Stimulated activated CD4-positive, alpha-beta T cell treated with anti-CD3 and anti-CD28 coated beads, Interleukin-1b, Interleukin-23, amount 100 ng/mL, for 48 hours (primary cell): ENCODE measurements around the gene FRMD4A.

Source experiments
- DNase-seq: peaks from one replicate; pipeline ENCODE4 v3.0.0-alpha.2; 2020

FRMD4A gene

DNA sequence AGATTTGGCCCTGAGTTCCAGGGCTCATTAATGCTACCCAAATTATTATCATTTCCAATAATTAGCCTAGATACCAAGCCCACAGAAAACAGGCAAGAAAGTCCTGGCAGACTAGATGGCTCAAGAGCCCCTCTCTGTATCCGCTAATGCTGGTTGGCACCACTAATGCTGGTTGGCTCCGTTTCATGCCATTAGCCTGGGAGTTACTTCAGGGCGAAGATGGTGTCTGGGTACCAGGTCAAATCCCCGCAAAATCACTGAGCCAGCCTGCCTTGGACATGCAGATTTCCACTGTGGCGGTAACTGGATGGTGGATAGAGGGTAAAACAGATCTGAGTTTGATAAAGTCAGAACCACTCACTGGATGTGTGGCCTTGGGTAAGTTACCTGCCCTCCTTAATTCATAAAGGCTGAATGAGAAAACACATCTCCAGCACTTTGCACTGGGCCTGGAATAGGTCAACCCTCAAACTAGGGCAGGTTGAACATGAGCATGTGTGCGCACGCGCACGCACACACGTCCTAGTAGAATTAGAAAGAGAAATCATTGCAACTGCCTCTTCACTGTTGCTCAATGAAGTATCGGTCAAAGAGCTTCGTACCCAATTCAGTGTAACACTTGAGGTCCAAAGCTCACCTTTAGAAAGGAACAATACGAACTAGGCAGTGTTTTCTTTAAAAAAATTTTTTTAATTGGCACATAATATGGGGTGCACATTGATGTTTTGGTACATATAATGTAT is 652.5 kb downstream of the FRMD4A start:
- DNase-seq = no peak

DNA sequence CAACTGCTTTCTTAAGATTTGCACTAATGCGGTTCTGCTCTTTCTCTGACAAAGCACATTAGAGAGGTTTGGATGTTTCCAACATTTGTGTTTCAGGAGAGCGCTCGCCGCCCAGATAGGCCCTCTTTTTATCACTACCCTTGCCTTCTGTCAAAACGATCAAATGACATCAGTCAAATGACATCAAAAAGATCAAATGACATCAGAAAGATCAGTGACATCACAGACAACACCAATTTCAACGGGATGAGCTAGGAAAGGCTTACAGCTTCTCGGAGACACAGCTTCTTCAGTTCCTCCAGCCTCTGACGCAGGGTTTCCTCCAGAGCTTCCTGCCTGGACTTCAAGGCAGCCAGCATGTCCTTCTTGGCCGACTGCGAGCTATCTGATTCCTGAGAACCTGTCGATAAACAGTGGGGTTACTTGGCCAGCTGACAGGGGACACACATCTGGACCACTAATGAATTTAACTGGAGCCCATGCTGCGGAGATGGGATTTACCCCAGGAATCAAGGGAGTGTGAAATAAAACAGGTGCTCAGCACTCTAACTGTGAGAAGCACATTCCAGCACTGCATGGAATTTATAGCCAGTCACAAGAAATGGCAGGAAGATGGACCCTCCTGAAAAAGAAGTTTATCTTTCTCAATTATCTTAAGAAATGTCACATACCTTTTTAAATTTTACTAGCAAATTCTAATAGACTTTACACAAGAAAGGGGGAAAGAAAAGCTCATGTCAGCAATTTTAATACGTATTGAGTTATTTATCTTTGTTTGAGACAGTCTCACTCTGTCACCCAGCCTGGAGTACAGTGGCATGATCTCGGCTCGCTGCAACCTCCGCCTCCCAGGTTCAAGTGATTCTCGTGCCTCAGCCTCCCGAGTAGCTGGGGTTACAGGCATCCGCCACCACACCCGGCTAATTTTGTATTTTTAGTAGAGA is 655.8 kb downstream of the FRMD4A start:
- DNase-seq = no peak

DNA sequence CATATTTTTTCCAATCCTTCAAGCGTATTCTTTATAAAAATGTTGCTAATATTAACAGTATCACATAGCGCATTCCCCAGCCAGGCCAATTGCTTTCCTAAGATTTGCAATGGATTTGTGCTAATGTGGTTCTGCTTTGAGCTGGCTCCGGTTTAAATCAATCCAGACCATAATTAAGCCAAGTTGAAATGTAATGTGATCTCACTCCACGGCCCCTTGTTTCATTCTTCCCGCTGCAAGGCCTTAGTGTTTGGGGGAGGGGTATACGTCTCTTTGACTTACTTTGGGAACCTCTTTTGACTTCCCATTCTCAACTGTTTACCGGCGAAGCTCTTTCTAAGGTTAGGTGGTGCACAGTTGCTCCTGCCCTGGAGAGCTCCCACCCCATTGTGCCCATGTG is 657.6 kb downstream of the FRMD4A start:
- DNase-seq = no peak

- DNase-seq = no peak
Observed at GRCh38 chr10:13672548-13672947, 658.2 kb downstream of the FRMD4A start.

GRCh38 chr10:13671904-13672303 is 658.8 kb downstream of the FRMD4A start:
- no peak for DNase-seq

DNA sequence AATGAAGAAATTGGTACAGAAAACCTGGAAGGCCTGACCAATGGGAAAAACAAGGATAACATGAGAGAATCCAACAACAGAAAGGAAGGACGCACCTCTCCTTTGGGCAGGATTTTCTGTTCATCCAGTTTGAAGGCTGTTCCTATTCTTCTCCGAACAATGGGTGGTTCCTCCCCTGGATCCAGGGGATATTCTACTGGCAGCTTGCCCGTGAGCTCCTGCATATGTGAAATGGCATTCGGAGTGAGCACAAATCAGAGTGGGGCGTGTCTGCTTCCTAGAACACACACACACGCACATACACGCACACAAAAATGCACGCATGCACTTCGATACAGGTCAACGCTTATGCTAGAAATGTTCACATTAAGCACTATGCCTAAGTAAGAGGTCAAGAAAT is 660.4 kb downstream of the FRMD4A start:
- no peak for DNase-seq

DNA sequence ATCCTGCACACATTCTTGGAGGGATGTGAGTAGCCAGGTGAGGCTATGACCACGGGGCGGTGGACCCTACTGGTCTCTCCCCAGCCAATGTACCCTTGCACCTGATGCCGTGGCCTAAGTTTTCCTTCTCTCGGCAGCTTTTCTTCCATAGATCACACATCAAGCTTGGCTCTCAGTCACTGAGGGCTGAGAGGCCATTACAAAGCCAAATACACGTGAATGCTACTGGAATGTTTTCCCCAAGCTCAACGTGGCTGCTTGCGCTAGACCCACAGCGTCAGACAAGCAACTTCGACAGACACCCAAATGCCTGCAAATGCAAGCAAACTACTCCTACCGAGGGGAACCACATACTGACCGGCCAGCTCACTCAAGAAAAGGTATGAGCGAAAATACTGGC is 660.8 kb downstream of the FRMD4A start:
- no peak for DNase-seq

DNA sequence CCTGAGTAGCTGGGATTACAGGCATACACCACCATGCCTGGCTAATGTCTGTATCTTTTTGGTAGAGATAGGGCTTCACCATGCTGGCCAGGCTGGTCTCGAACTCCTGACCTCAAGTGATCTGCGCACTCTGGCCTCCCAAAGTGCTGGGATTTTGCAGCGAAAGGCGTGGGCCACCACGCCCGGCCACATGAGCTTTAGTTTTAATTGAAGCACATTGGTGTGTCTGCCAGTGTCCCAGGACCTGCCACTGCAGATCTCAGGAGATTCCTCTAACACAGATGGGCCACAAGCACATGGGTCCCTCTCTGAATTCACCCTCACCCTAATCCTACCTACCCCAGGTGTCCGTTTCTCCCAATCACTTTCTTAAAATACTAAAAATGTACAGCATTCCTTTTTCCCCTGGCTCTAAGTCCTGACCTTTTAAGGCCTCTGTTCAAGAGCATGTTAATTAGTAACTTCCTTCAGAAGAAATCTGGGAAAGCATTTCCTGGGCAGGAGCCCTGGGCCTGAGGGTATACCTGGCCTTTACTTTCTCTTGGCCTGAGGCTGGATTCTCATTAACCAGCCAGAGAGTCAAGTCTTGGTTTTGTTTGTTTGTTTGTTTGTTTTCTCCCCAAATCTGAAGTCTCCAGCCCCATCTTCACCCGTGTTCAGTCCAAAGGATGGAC is 661.4 kb downstream of the FRMD4A start:
- DNase-seq = no peak

- DNase-seq = no peak
Observed at GRCh38 chr10:13668126-13668525, 662.6 kb downstream of the FRMD4A start.

GRCh38 chr10:13665516-13666262 is 665.0 kb downstream of the FRMD4A start:
- DNase-seq = no peak

- no peak for DNase-seq
Observed at GRCh38 chr10:13661256-13661655, 669.5 kb downstream of the FRMD4A start.

DNA sequence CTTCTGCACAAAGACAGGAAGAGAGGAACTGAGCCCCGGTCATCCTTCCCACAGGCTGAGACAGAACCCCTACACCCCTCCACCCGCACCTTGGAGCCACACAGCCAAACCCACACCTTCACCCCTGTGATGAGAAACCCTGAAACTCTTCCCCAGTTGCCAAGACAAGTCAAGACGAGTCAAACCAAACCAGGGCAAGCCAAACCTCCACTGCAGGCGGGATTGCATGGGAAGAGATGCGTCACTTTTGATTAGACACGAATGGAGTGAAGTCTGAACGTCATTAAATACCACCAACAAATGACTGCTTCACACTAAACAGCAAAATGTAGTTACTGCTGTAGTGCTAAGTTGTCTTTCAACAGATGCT is 670.2 kb downstream of the FRMD4A start:
- no peak for DNase-seq

- DNase-seq = peak; percentile 59
Observed at GRCh38 chr10:13659887-13660550, 670.7 kb downstream of the FRMD4A start.

DNA sequence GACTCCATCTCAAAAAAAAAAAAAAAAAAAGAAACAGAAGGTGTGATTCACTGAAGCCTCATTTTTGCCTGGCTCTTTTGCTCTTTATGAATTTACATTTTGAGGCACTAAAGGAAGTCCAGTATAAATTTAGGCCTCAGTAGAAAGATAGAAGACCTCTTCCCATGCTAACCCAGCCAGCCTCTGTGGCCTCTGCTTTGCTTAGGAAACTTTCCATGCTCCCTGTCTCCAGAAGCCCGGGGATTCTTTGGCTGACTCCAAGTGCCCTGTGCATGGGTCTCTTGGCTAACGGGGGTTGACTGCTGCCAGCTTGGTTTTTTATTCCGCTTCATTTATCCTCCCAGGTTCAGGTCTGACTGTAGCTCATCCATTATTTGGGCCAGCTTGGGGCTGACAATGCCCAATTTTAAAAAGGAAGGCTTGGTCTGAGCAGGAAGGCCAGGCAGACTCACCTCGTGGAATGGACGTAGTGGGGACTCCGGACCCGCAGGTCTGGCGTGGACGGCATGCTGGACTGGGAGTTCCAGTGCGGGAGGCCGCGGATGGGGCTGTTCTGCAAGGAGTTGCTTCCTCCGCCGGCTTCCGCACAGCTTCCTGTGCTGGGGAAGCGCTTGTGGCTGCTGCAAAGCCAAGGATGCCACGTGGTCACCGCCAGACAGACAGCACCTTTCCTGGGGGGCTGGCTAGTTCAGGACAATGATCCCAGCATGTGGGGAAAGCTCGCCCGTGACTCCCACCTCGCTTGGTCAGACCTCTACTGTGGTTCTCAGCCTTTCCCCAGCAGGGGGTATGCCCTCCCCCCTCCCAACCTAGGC is 671.6 kb downstream of the FRMD4A start:
- no peak for DNase-seq

DNA sequence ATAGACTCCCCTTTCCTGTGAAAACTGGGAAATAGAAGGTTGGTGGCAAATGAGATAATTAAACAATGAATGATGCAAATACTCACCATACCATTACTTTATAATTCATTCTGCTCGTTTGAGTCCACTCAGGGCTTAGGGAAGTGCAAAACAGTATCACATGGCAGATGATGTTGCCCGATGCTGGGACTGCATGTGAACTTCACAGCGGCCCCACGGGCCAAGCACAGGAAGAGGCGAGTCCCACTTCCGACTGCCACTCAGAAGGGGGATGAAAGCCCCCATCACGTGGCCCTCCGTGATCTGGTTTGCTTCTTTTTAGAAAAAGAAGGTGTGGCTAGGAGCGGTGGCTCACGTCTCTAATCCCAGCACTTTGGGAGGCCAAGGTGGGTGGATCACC is 672.5 kb downstream of the FRMD4A start:
- no peak for DNase-seq

DNA sequence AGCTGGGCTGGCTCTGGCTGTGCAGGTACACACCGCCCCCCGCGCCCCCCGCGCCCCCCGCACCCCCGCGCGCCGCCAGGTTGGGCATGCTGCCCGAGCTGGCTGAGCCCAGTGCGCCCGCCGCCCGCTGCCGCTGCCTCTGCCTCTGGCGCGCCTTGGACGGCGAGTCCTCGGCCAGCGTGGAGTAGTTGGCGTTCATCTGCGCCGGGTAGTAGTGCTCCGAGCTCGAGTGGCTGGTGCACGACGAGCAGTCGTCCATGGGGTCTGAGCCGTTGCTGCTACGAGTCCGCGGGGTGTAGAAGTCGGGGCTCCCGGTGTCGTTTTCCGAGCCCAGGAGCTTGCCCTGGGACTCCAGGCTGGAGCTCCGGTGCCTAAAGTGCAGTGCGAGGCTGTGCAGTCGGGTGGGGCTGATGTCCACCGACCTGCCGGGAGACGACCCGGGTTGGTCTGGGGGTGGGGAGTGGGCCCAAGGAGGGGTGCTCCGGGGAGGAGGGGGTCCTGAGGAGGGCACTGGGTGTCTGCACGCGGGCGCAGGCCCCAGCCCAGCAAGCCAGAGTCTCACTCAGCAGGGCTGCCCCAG is 673.5 kb downstream of the FRMD4A start:
- DNase-seq = no peak

- no peak for DNase-seq
Observed at GRCh38 chr10:13656337-13657100, 674.2 kb downstream of the FRMD4A start.

- no peak for DNase-seq
Observed at GRCh38 chr10:13654846-13655245, 675.9 kb downstream of the FRMD4A start.

GRCh38 chr10:13654118-13654830 is 676.5 kb downstream of the FRMD4A start:
- DNase-seq = no peak

DNA sequence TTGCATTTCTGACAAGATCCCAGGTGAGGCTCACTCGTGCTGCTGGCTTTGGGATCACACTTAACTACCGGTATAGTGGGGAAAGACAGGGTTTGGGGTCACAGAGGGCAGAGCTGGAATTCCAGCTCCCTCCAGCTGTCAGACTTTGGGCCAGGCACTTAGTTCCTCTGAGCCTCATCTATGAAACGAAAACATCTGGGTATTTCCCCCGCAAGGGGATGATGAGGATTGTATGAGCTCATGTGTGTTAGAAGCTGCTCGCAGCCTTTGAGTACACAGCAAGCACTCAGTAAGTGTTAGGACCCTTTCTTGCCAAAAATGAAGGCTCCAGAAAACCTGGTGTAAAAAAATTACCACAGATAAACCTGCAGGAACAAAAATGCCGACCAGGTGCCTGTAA is 677.9 kb downstream of the FRMD4A start:
- DNase-seq = no peak
